HEK293 (cell line): Measurements from ENCODE around the gene TUT1.
A peak's percentile ranks its signal among the peaks of the same experiment; 100 is the strongest.

Source experiments
- EGR2 ChIP-seq: fragments of 450-650 bp; formaldehyde crosslinking; IDR thresholded peaks from 2 replicates; pipeline ENCODE4 v1.5.1; 2016; ENCODE audit warnings: low read depth, missing biosample characterization, missing genetic modification characterization
- HOXD13 ChIP-seq: sonication (generic); formaldehyde crosslinking; IDR thresholded peaks from 2 replicates; pipeline ENCODE4 v1.8.0; 2022; ENCODE audit warnings: missing genetic modification reagents, borderline replicate concordance
- IKZF3 ChIP-seq: fragments of 450-650 bp; IDR thresholded peaks from 2 replicates; pipeline ENCODE4 v1.5.0; 2018; ENCODE audit warnings: missing biosample characterization, mild to moderate bottlenecking, missing genetic modification characterization, moderate library complexity
- PBX3 ChIP-seq: sonication (generic); formaldehyde crosslinking; IDR thresholded peaks from 2 replicates; pipeline ENCODE4 v1.8.1; 2022; ENCODE audit warnings: mild to moderate bottlenecking, moderate library complexity, missing genetic modification reagents
- PRDM1 ChIP-seq: fragments of 450-650 bp; formaldehyde crosslinking; IDR thresholded peaks from 2 replicates; pipeline ENCODE4; 2016; ENCODE audit warnings: missing biosample characterization, missing genetic modification characterization
- TRIM28 ChIP-seq: IDR thresholded peaks from 2 replicates; pipeline ENCODE4 v1.6.1; 2011; ENCODE audit warnings: low read length, control low read depth, borderline replicate concordance
- TSHZ1 ChIP-seq: fragments of 450-650 bp; formaldehyde crosslinking; IDR thresholded peaks from 2 replicates; pipeline ENCODE4 v1.5.1; 2016; ENCODE audit warnings: missing biosample characterization, missing genetic modification characterization, borderline replicate concordance
- ZBTB17 ChIP-seq: fragments of 450-650 bp; formaldehyde crosslinking; IDR thresholded peaks from 2 replicates; pipeline ENCODE4 v1.5.1; 2016; ENCODE audit warnings: missing biosample characterization, missing genetic modification characterization
- ZBTB48 ChIP-seq: fragments of 450-650 bp; formaldehyde crosslinking; IDR thresholded peaks from 2 replicates; pipeline ENCODE4 v1.5.1; 2016; ENCODE audit warnings: missing biosample characterization, missing genetic modification characterization
- ZBTB6 ChIP-seq: fragments of 450-650 bp; formaldehyde crosslinking; IDR thresholded peaks from 2 replicates; pipeline ENCODE4 v1.5.1; 2017; ENCODE audit warnings: missing biosample characterization, missing genetic modification characterization
- ZNF133 ChIP-seq: fragments of 450-650 bp; formaldehyde crosslinking; IDR thresholded peaks from 2 replicates; pipeline ENCODE4 v1.5.1; 2016; ENCODE audit warnings: missing biosample characterization, missing genetic modification characterization
- ZNF223 ChIP-seq: fragments of 450-650 bp; formaldehyde crosslinking; IDR thresholded peaks from 2 replicates; pipeline ENCODE4 v1.5.1; 2016; ENCODE audit warnings: missing biosample characterization, missing genetic modification characterization
- ZNF24 ChIP-seq: fragments of 450-650 bp; formaldehyde crosslinking; IDR thresholded peaks from 2 replicates; pipeline ENCODE4 v1.5.1; 2016; ENCODE audit warnings: missing biosample characterization, missing genetic modification characterization
- ZNF311 ChIP-seq: fragments of 450-650 bp; formaldehyde crosslinking; IDR thresholded peaks from 2 replicates; pipeline ENCODE4 v1.5.1; 2017; ENCODE audit warnings: missing biosample characterization, missing genetic modification characterization, borderline replicate concordance
- ZNF350 ChIP-seq: fragments of 450-650 bp; formaldehyde crosslinking; IDR thresholded peaks from 2 replicates; pipeline ENCODE4 v1.5.0; 2017; ENCODE audit warnings: missing biosample characterization, mild to moderate bottlenecking, missing genetic modification characterization
- ZNF529 ChIP-seq: fragments of 450-650 bp; formaldehyde crosslinking; IDR thresholded peaks from 2 replicates; pipeline ENCODE4 v1.5.1; 2017; ENCODE audit warnings: missing genetic modification characterization, missing biosample characterization; ENCODE audit not compliant: insufficient replicate concordance
- ZNF558 ChIP-seq: fragments of 450-650 bp; formaldehyde crosslinking; IDR thresholded peaks from 2 replicates; pipeline ENCODE4 v1.5.1; 2016; ENCODE audit warnings: missing biosample characterization, missing genetic modification characterization
- ZNF585B ChIP-seq: fragments of 450-650 bp; formaldehyde crosslinking; IDR thresholded peaks from 2 replicates; pipeline ENCODE4 v1.5.1; 2016; ENCODE audit warnings: missing biosample characterization, missing genetic modification characterization
- ZNF626 ChIP-seq: fragments of 450-650 bp; sonication (Bioruptor Pico); formaldehyde crosslinking; IDR thresholded peaks from 2 replicates; pipeline ENCODE4 v1.5.1; 2018; ENCODE audit warnings: missing biosample characterization, missing genetic modification characterization, inconsistent platforms
- ZNF645 ChIP-seq: fragments of 450-650 bp; formaldehyde crosslinking; IDR thresholded peaks from 2 replicates; pipeline ENCODE4; 2016; ENCODE audit warnings: missing biosample characterization, missing genetic modification characterization
- ZNF654 ChIP-seq: fragments of 450-650 bp; formaldehyde crosslinking; IDR thresholded peaks from 2 replicates; pipeline ENCODE4 v1.5.1; 2016; ENCODE audit warnings: low read depth, missing biosample characterization, missing genetic modification characterization
- ZNF677 ChIP-seq: fragments of 450-650 bp; IDR thresholded peaks from 2 replicates; pipeline ENCODE4 v1.5.0; 2018; ENCODE audit warnings: missing biosample characterization, mild to moderate bottlenecking, missing genetic modification characterization, moderate library complexity
- ZNF747 ChIP-seq: fragments of 450-650 bp; formaldehyde crosslinking; IDR thresholded peaks from 2 replicates; pipeline ENCODE4 v1.5.1; 2016; ENCODE audit warnings: missing biosample characterization, missing genetic modification characterization
- ZNF76 ChIP-seq: fragments of 450-650 bp; formaldehyde crosslinking; IDR thresholded peaks from 2 replicates; pipeline ENCODE4; 2016; ENCODE audit warnings: low read depth, missing biosample characterization, missing genetic modification characterization, borderline replicate concordance
- ZXDB ChIP-seq: fragments of 450-650 bp; formaldehyde crosslinking; IDR thresholded peaks from 2 replicates; pipeline ENCODE4 v1.5.1; 2016; ENCODE audit warnings: missing biosample characterization, missing genetic modification characterization
- TF ChIP-seq, protein P1 (sequence below): fragments of 450-650 bp; formaldehyde crosslinking; IDR thresholded peaks from 2 replicates; pipeline ENCODE4 v1.5.1; 2017; ENCODE audit warnings: missing biosample characterization, missing genetic modification characterization

Gene TUT1

GRCh38 chr11:62604460-62605120 lies 13.3 kb upstream of the TUT1 start (continued):
- 0 out of 2 replicates have a peak, but pooled peaks have one; percentile 11 for TF ChIP-seq PRDM1
- TF ChIP-seq EGR2 (tag by site-specific recombination): peak; percentile 17; the same call in 1 of the 2 replicates
- no peak for TF ChIP-seq TRIM28
- no peak for TF ChIP-seq ZNF677 (tag by site-specific recombination)
- TF ChIP-seq ZNF626 (tag by site-specific recombination): no peak
- TF ChIP-seq ZNF350 (tag by site-specific recombination): no peak
- no peak for TF ChIP-seq ZNF133 (tag by site-specific recombination)
- no peak for TF ChIP-seq ZNF747 (tag by site-specific recombination)
- TF ChIP-seq ZNF223 (tag by site-specific recombination): no peak
- TF ChIP-seq, protein P1, sequence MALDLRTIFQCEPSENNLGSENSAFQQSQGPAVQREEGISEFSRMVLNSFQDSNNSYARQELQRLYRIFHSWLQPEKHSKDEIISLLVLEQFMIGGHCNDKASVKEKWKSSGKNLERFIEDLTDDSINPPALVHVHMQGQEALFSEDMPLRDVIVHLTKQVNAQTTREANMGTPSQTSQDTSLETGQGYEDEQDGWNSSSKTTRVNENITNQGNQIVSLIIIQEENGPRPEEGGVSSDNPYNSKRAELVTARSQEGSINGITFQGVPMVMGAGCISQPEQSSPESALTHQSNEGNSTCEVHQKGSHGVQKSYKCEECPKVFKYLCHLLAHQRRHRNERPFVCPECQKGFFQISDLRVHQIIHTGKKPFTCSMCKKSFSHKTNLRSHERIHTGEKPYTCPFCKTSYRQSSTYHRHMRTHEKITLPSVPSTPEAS (tag by site-specific recombination): no peak
- no peak for TF ChIP-seq HOXD13 (CRISPR knock-in tag)
- no peak for TF ChIP-seq ZNF529
- TF ChIP-seq ZBTB6 (tag by site-specific recombination): no peak
- no peak for TF ChIP-seq ZNF24 (tag by site-specific recombination)
- TF ChIP-seq IKZF3 (tag by site-specific recombination): 0 out of 2 replicates have a peak, but pooled peaks have one; percentile 21
- TF ChIP-seq ZNF76 (tag by site-specific recombination): 0 out of 2 replicates have a peak, but pooled peaks have one; percentile 18
- TF ChIP-seq ZXDB (tag by site-specific recombination): 0 out of 2 replicates have a peak, but pooled peaks have one; percentile 10
- TF ChIP-seq PBX3 (CRISPR knock-in tag): no peak
- TF ChIP-seq ZNF654 (tag by site-specific recombination): no peak
- TF ChIP-seq ZNF311: no peak
- TF ChIP-seq ZBTB48 (tag by site-specific recombination): no peak; the same call in 1 of the 2 replicates
- TF ChIP-seq ZNF645 (tag by site-specific recombination): no peak
- no peak for TF ChIP-seq TSHZ1 (tag by site-specific recombination)
- TF ChIP-seq ZNF558: no peak
- no peak for TF ChIP-seq ZNF585B (tag by site-specific recombination)
- 0 out of 2 replicates have a peak, but pooled peaks have one; percentile 18 for TF ChIP-seq ZBTB17 (tag by site-specific recombination)
